Measurements from ENCODE around the gene GEMIN8. TPM values are rescaled to one million over a fixed set of nuclear protein-coding genes. Genes with fewer than 3 reads are reported as not detected.

Gene GEMIN8
- total RNA-seq, 1 donor from 2014 or later: 22.9 TPM

- TF ChIP-seq CTCF (IDR thresholded peaks at IDR 0.05): no peak
- H3K4me3 Mint-ChIP-seq (ENCODE audit: unreplicated experiment): no peak overlapping the region
- no peaks in the 10 kb centered on the region for H3K4me1 Mint-ChIP-seq (ENCODE audit: unreplicated experiment)
- no peaks in the 10 kb centered on the region for H3K36me3 Mint-ChIP-seq (ENCODE audit: unreplicated experiment)
- no peaks in the 10 kb centered on the region for H3K27me3 Mint-ChIP-seq (ENCODE audit: unreplicated experiment)
- no peaks in the 10 kb centered on the region for H3K9me3 Mint-ChIP-seq (ENCODE audit: unreplicated experiment)
- no peak overlapping the region for H3K27ac Mint-ChIP-seq (ENCODE audit: unreplicated experiment)
- DNase-seq (ENCODE audit: extremely low spot score, unreplicated experiment): no peak
Observed at GRCh38 chrX:13965531-13965930, 64.2 kb downstream of the GEMIN8 start.

GRCh38 chrX:13956998-13957397, 72.7 kb downstream of the GEMIN8 start:
- Mint-ChIP-seq H3K27ac (ENCODE audit: unreplicated experiment) (no peak overlapping the region), H3K27me3 (ENCODE audit: unreplicated experiment) (peaks cover 8% of the 10 kb centered on the region), H3K9me3 (ENCODE audit: unreplicated experiment) (peaks cover 11% of the 10 kb centered on the region), H3K4me1 (ENCODE audit: unreplicated experiment) (no peaks in the 10 kb centered on the region), H3K4me3 (ENCODE audit: unreplicated experiment) (no peak overlapping the region), H3K36me3 (ENCODE audit: unreplicated experiment) (no peaks in the 10 kb centered on the region)
- TF ChIP-seq CTCF (IDR thresholded peaks at IDR 0.05): no peak
- no peak for DNase-seq (ENCODE audit: extremely low spot score, unreplicated experiment)

Other genes starting within 250 kb of the GEMIN8 start
- 10.7 and 12.0 TPM in 2 replicates for gene GPM6B, start 212.8 kb downstream of the GEMIN8 start, total RNA-seq

Data from osteocyte (in vitro differentiated cells).